ENCODE results near the gene QSOX1.

DNA sequence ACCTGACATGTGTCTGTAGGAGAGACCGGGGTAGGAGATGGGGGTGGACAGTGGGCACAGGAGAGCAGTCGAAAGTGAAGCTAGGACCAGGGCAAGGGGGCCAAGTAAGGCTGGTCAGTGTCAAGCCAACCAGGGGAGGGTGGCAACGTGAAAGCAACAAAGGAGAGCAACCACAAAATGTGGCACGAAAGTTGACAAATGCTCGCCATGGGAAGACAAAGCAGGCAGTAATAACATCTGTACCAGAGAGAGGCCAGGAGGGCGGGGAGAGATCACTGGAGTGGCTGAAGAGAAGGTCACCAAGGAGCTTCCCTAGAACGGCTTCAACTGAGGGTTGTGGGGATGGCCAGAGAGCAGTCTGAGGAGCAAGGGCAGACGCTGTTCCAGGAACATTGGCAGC is 17.0 kb downstream of the QSOX1 start:
- TF ChIP-seq POLR2AphosphoS5 (IDR thresholded peaks at IDR 0.05) (no peak), EP300 (IDR thresholded peaks at IDR 0.05) (no peak)

Measured in esophagus muscularis mucosa (tissue), 3 donors.